Spleen (tissue), 7 donors: ENCODE results near the gene C7orf57.

ENCODE experiments used
- CTCF ChIP-seq, 11 experiments: fragments of 200-600 bp in 7 of 11; fragments of 450-650 bp in 4 of 11; sonication (generic) in 4 of 11; IDR thresholded peaks in 8 of 11; conservative IDR thresholded peaks in 3 of 11; 1 replicate in 7 of 11; 2 replicates in 4 of 11; pipeline versions ENCODE4 v1.4.0 to v1.8.0; 2016 to 2021; ENCODE audit warnings: antibody characterized with exemption in 11 of 11, inconsistent platforms in 4 of 11, mild to moderate bottlenecking in 1 of 11
- POLR2AphosphoS5 ChIP-seq, 3 donors: sonication (generic); formaldehyde crosslinking; IDR thresholded peaks; one replicate each; pipeline ENCODE4 v1.5.1; 2017; ENCODE audit warnings: antibody characterized with exemption in 3 of 3
- donor health status: DM: no; HTN: no; CAD: no; lungs with moderate emphysema.
- donor health status: DM: no; HTN: no; CAD: no.
- donor health status: DM: no; HTN: no; CAD: no.

- TF ChIP-seq CTCF (IDR thresholded peaks at IDR 0.05 in 8 of 11, conservative IDR thresholded peaks at IDR 0.05 in 3 of 11) (no peak), POLR2AphosphoS5 (IDR thresholded peaks at IDR 0.05) (no peak)
Observed at GRCh38 chr7:48040944-48041652, 5.8 kb downstream of the C7orf57 start.
